Fibroblast of mammary gland (primary cell): ENCODE results near the gene SORCS3.

Source experiments
- DNase-seq: peaks from one replicate; pipeline ENCODE4 v3.0.0-alpha.2; 2010; ENCODE audit warnings: low read depth
- H3K4me3 ChIP-seq: 2 replicates; pipeline ENCODE4 v1.5.1; 2011; ENCODE audit warnings: low read depth, mild to moderate bottlenecking, low read length, moderate library complexity; ENCODE audit not compliant: control insufficient read depth
- TF ChIP-seq, protein P1 (sequence below): conservative IDR thresholded peaks from 2 replicates; pipeline ENCODE4 v1.5.1; 2011; ENCODE audit warnings: low read depth, low read length, inconsistent platforms; ENCODE audit not compliant: control insufficient read depth, insufficient read depth

The SORCS3 gene

DNA sequence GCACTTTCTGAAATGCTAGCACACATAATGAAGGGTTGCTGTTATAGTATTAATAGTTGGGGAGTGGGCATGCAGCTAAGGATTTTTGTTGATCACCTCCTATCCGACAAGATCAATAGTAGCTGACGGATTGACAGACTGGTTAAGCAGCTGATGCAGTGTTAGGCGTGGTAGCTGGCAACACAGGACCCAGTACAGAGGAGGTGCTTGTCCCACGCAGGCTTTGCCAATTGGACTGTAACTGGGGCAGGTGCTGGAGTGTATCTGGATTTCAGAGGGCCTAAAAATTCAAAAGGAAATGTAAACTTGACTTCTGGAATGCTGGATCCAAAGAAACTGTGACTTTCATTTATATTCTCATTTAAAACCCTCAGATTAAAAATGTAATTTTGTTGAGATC, 340.9 kb downstream of the SORCS3 start:
- no peak for DNase-seq
- no peak overlapping the region for H3K4me3 ChIP-seq

DNA sequence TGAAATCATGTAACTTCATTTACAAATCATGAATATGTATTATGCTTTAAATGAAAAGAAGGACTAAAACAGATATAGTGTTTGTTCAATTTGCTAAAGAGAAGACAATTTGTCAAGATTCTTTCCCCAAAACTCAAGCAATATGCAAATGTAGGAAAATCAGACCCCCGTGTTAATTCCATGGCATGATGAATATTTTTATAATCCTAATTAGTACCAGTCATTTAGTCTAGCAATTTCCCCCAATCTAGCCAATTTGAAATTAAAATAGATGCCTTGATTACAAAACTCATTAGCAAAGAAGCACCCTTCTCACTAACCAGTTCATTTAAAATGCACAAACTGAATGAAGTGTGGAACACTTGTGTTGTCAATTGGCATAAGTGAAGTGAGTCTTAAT, 347.6 kb downstream of the SORCS3 start:
- TF ChIP-seq, protein P1, sequence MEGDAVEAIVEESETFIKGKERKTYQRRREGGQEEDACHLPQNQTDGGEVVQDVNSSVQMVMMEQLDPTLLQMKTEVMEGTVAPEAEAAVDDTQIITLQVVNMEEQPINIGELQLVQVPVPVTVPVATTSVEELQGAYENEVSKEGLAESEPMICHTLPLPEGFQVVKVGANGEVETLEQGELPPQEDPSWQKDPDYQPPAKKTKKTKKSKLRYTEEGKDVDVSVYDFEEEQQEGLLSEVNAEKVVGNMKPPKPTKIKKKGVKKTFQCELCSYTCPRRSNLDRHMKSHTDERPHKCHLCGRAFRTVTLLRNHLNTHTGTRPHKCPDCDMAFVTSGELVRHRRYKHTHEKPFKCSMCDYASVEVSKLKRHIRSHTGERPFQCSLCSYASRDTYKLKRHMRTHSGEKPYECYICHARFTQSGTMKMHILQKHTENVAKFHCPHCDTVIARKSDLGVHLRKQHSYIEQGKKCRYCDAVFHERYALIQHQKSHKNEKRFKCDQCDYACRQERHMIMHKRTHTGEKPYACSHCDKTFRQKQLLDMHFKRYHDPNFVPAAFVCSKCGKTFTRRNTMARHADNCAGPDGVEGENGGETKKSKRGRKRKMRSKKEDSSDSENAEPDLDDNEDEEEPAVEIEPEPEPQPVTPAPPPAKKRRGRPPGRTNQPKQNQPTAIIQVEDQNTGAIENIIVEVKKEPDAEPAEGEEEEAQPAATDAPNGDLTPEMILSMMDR, result no peak
- no peak for DNase-seq
- no peak overlapping the region for H3K4me3 ChIP-seq

More for the DNA sequence above, 340.9 kb downstream of the SORCS3 start:
- TF ChIP-seq, protein P1, result no peak

DNA sequence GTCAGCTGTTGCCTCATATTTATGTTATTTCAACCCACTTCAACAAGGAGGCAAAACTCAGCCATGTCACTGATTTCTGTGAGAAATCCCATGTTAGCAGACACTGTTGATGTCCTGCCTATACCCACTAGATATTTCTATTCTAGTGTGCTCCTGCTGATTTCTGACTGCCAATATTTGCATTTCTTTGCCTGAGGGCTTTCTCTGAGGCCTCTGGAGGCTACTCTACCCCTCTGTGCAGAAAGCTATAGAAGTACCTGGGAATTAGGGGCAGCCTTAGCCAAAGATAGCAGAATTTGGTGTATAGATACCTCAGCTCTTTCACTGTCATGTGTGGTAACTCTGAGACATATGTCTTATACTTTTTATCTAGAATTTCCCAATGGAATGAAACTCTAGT, 348.8 kb downstream of the SORCS3 start:
- no peak for DNase-seq
- TF ChIP-seq, protein P1, result no peak
- no peak overlapping the region for H3K4me3 ChIP-seq

DNA sequence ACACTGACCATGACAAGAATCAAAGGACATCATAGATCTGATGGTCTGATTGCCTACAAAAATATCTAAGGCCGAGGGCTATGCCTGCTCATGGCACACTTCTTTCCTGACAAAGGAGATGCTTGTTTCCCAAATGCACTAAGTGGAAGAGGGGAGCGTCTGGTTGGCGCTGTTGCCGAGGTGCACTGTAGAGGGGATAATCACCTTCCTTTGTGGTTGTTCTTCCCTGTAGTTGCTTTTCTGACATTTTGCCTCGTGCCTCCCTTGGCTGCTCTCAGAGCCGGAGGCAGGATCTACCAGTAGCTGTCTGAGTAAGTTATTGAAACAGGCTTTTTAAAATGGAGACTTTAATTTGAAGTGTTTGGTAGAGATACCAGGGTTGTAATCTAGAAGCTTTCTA, 352.0 kb downstream of the SORCS3 start:
- DNase-seq, result no peak
- TF ChIP-seq, protein P1, result no peak
- no peak overlapping the region for H3K4me3 ChIP-seq

DNA sequence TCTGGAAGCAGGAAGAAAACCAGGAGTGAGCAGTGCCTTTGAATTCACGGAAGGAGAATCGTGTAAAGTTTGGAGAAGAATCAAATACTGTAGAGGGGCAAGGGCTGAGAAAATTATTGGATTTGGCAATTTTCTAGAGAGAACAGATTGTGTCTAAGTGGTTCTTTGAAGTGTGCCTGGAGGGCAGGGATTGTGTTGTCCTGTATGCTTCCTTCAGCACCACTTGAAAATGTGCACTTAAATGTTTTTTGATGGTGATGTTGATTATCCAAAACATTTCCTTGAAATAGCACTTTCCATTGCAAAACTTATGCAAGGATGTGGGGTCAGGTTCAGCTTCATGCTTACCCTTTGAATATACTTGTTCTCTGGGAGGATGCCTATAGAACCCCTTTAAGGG, 360.2 kb downstream of the SORCS3 start:
- TF ChIP-seq, protein P1, result no peak
- no peak for DNase-seq
- H3K4me3 ChIP-seq, result no peak overlapping the region

DNA sequence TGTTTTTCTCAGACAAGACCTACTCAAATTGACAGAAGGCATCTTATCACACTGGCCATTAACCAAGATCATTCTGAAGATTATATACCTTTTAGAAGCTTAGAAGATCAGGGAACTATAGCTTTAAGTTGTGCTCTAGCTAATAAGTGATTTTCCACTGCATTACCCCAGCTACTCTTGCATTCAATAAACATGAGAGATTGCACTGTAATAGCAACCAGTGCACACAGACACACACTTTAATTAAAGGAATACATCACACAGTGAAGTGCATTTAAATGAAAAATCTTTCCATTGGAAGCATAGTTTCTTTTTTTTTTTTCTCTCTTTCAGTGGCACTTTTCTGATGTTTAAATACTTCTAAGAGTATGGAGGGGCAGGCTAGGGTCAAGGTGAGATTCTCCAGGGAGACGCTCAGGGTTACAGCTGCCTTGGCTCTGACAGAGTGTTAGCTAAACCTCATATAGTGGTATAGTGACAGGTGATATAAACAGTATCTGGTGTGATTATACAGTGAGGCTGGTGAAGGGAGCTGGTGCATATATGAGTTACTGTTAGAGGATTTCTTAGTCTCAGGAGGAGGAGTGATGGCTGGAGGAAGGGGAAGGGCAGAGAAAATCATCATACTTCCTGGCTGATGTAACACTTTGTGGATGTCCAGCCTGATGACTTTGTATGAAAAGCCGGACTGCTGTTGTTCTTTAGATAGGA, 369.5 kb downstream of the SORCS3 start:
- H3K4me3 ChIP-seq, result no peak overlapping the region
- DNase-seq, result no peak
- TF ChIP-seq, protein P1, result no peak
